ENCODE results near the gene FBXO34.

FBXO34 gene

DNA sequence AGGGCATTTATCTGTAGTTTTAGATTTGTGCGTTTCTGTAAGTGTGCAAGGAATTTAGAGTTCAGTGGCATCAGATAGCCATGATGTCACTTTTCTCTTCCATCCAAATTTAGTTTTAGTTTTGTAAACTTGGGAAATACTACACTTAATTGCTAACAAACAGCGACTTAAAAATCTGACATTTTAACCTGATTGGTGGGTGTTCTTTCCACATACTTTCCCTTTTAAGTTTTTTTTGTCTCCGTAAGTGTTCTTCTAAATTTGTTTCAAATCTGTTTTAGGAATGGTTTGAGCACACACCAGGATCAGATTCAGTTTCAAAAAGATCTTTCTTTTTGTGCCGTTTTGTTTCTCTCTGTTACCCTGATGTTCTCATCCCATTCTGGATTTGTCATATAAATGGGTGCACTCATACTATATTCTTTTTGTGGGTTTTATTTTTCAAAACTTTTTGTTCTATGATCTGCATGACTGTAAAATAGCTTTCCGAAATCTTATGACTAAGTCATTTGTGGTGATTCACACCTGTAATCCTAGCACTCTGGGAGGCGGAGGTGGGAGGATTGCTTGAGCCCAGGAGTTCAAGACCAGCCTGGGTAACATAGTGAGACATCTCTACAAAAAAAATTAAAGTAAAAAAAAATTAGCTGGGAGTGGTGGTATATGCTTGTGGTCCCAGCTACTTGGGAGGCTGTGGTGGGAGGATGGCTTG is 58.9 kb downstream of the FBXO34 start:
- Histone ChIP-seq H3K9me2 (replicated peaks; ENCODE audit: insufficient read depth, low read length) (no peaks in the 10 kb centered on the region), H3K27me3 (ENCODE audit: low read length) (no peaks in the 10 kb centered on the region), H3K27ac (ENCODE audit: low read depth, low read length) (no peak overlapping the region), H3K4me2 (ENCODE audit: low read depth, low read length, poor library complexity, severe bottlenecking) (no peak overlapping the region), H3K9me3 (ENCODE audit: insufficient read depth, low read length) (no peaks in the 10 kb centered on the region), H3F3A (ENCODE audit: insufficient read depth) (peaks cover 12% of the 10 kb centered on the region; the same call in 1 of the 2 replicates), H3K36me3 (ENCODE audit: low read length) (no peaks in the 10 kb centered on the region), H4K20me1 (ENCODE audit: low read depth, low read length) (no peaks in the 10 kb centered on the region; the same call in 1 of the 2 replicates), H2AFZ (ENCODE audit: low read depth, low read length, severe bottlenecking) (no peak overlapping the region), H3K9ac (ENCODE audit: low read length) (no peak overlapping the region), H3K79me2 (ENCODE audit: insufficient read depth, low read length) (peaks cover 49% of the 10 kb centered on the region), H3K4me3 (ENCODE audit: insufficient read depth, low read length, poor library complexity, severe bottlenecking) (no peak overlapping the region)
- TF ChIP-seq, protein P1, sequence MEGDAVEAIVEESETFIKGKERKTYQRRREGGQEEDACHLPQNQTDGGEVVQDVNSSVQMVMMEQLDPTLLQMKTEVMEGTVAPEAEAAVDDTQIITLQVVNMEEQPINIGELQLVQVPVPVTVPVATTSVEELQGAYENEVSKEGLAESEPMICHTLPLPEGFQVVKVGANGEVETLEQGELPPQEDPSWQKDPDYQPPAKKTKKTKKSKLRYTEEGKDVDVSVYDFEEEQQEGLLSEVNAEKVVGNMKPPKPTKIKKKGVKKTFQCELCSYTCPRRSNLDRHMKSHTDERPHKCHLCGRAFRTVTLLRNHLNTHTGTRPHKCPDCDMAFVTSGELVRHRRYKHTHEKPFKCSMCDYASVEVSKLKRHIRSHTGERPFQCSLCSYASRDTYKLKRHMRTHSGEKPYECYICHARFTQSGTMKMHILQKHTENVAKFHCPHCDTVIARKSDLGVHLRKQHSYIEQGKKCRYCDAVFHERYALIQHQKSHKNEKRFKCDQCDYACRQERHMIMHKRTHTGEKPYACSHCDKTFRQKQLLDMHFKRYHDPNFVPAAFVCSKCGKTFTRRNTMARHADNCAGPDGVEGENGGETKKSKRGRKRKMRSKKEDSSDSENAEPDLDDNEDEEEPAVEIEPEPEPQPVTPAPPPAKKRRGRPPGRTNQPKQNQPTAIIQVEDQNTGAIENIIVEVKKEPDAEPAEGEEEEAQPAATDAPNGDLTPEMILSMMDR (IDR thresholded peaks at IDR 0.05; ENCODE audit: insufficient read depth, low read length, poor library complexity, severe bottlenecking) = no peak
- TF ChIP-seq EZH2phosphoT487 (conservative IDR thresholded peaks at IDR 0.05; ENCODE audit: low read length) = no peak

DNA sequence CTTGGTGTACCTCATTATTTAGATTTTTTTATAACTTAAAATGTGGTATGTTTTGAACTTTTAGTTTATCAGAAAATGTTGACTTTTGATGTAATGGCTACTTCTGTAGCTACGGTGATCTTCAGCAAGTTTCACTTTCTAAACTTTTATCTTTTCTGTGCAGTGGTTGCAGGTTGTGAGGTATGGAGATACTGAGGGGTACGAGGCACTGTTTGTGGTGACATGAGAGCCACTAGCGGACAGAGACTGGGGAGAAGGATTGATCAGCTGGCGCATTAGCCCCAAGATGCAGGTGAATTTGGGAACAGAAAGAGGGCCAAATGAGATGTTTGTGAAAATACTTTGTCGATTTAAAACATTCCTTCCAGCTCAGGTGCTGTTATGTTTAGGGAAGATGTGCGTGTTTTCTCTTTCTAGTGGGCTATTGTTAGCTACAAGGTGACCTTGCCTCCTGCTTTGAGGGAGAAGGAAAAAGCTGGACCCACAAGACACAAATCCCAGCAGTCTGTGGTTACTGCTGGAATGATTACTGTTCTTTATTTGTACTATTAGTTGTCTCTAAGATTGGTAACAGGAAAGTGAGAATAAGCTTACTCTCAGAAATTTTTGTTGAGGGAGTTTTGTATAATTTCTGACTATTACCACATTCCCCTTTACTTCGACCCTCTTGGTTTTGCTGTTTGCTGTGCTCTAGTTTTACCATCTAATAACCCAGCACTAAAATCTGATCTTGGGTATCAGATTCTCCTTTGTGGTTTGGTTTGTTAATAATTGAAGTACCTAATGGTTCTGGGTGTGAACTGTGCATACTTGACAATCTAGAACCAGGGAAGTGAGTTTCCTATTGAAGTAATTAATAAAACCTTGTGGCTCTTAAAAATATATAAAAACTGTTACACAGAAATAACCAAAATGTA is 61.7 kb downstream of the FBXO34 start:
- no peaks in the 10 kb centered on the region for H3F3A ChIP-seq (ENCODE audit: insufficient read depth)
- no peaks in the 10 kb centered on the region for H3K9me2 ChIP-seq (replicated peaks; ENCODE audit: insufficient read depth, low read length)
- H3K79me2 ChIP-seq (ENCODE audit: insufficient read depth, low read length) = peaks cover 49% of the 10 kb centered on the region
- no peaks in the 10 kb centered on the region for H3K9me3 ChIP-seq (ENCODE audit: insufficient read depth, low read length)
- no peak overlapping the region for H3K4me2 ChIP-seq (ENCODE audit: low read depth, low read length, poor library complexity, severe bottlenecking)
- no peak overlapping the region for H3K4me3 ChIP-seq (ENCODE audit: insufficient read depth, low read length, poor library complexity, severe bottlenecking)
- H4K20me1 ChIP-seq (ENCODE audit: low read depth, low read length) = no peaks in the 10 kb centered on the region; the same call in 1 of the 2 replicates
- no peak for TF ChIP-seq EZH2phosphoT487 (conservative IDR thresholded peaks at IDR 0.05; ENCODE audit: low read length)
- TF ChIP-seq, protein P1 (IDR thresholded peaks at IDR 0.05; ENCODE audit: insufficient read depth, low read length, poor library complexity, severe bottlenecking) = no peak
- H2AFZ ChIP-seq (ENCODE audit: low read depth, low read length, severe bottlenecking) = no peak overlapping the region
- H3K27ac ChIP-seq (ENCODE audit: low read depth, low read length) = no peak overlapping the region
- H3K9ac ChIP-seq (ENCODE audit: low read length) = no peak overlapping the region
- no peaks in the 10 kb centered on the region for H3K36me3 ChIP-seq (ENCODE audit: low read length)
- H3K27me3 ChIP-seq (ENCODE audit: low read length) = no peaks in the 10 kb centered on the region

DNA sequence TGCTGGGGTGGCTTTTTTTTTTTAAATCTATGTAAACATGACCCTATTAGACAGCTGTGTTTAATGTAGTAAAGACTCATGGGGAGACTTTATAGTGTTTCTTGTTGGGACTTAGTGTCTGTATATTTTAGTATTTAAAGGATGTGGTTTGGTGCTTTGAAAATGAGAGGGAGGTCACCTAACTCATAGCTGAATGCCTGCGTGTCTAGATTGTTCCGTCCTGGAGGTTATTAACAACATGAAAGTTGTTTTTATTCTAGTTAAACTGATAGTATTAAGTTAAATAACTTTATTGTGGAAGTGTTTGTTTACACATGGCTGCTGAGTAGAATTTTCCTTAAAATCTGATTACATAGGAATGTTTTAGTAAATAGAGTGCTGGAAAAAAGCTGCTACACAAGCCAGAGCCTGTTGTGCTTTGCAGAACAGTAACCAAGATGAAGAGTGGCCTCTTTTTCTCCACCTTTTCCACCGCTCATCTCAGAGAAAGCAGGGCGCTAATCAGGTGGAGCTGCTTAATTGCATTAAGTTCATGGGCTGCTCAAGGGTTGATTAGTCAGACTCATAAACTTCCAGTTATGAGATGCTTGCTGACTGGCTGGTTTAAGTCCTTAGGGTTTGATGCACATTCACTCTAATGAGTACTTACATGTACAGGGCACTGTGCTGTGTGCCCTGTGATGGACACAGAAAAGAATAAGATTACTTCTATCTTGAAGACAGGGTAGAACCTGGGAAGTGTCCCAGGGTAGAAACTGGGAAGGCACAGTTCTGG is 62.7 kb downstream of the FBXO34 start:
- Histone ChIP-seq H3K27me3 (ENCODE audit: low read length) (no peaks in the 10 kb centered on the region), H3K9ac (ENCODE audit: low read length) (no peak overlapping the region), H4K20me1 (ENCODE audit: low read depth, low read length) (no peaks in the 10 kb centered on the region; the same call in 1 of the 2 replicates), H3K79me2 (ENCODE audit: insufficient read depth, low read length) (peaks cover 49% of the 10 kb centered on the region), H3K9me3 (ENCODE audit: insufficient read depth, low read length) (no peaks in the 10 kb centered on the region), H3K4me2 (ENCODE audit: low read depth, low read length, poor library complexity, severe bottlenecking) (no peak overlapping the region), H3K27ac (ENCODE audit: low read depth, low read length) (no peak overlapping the region), H3F3A (ENCODE audit: insufficient read depth) (no peaks in the 10 kb centered on the region), H3K9me2 (replicated peaks; ENCODE audit: insufficient read depth, low read length) (no peaks in the 10 kb centered on the region), H2AFZ (ENCODE audit: low read depth, low read length, severe bottlenecking) (no peak overlapping the region), H3K36me3 (ENCODE audit: low read length) (no peaks in the 10 kb centered on the region), H3K4me3 (ENCODE audit: insufficient read depth, low read length, poor library complexity, severe bottlenecking) (no peak overlapping the region)
- TF ChIP-seq, protein P1 (IDR thresholded peaks at IDR 0.05; ENCODE audit: insufficient read depth, low read length, poor library complexity, severe bottlenecking) = no peak
- no peak for TF ChIP-seq EZH2phosphoT487 (conservative IDR thresholded peaks at IDR 0.05; ENCODE audit: low read length)
